ENCODE results near the gene PARP11. TPM values are rescaled to one million over a fixed set of nuclear protein-coding genes. Genes with fewer than 3 reads are reported as not detected.
"Not testable (repeated sequence)": the region's sequence is repeated elsewhere in the genome, so short reads cannot be mapped to it uniquely, and the experiment has no call there.

Gene PARP11
- total and polyA plus RNA-seq, 3 donors from 2014 or later = 16.8 to 20.6 (median 20.5) TPM

- H3K4me1 ChIP-seq = no peaks in the 10 kb centered on the region
- DNase-seq = no peak
- TF ChIP-seq POLR2A (IDR thresholded peaks at IDR 0.05) = no peak
- no peaks in the 10 kb centered on the region for H3K9me3 ChIP-seq
- intact Hi-C loops (cut with DNase I; ENCODE audit: low total_unique reads) = no loop called here
- no peak overlapping the region for H3K27ac ChIP-seq
- H3K4me3 ChIP-seq = no peak overlapping the region
- H3K27me3 ChIP-seq = no peaks in the 10 kb centered on the region
- H3K36me3 ChIP-seq (ENCODE audit: low read depth, missing control alignments) = no peaks in the 10 kb centered on the region
- 97% methylated on average over 6 of the region's 6 CpGs for WGBS, 2 donors
Measured at GRCh38 chr12:3863756-3864155, 9.4 kb downstream of the PARP11 start.

DNA sequence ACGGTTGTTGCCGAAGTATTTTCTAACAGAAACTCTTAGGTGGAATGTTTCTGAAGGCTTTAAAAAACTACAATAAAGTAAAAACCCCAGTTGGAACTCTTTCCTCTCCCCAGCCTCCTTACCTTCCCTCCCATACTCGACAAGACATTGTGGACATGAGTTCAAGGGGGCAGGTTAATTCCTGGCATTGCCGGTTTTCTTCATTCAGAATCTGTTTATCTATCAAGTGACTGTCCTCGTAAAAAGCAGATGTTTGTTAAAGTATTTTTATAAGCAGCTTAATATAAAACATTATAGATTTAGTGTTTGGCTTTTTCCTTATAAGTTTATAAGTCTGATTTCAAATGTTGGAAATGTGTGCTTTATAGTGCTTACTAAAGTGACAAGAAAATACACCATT, 30.7 kb downstream of the PARP11 start:
- no peak for DNase-seq
- H3K4me3 ChIP-seq = no peak overlapping the region
- intact Hi-C loops (cut with DNase I; ENCODE audit: low total_unique reads) = no loop called here

GRCh38 chr12:3841783-3842182, 31.4 kb downstream of the PARP11 start:
- peak overlapping the region; percentile 25 to 33 for H3K27ac ChIP-seq
- TF ChIP-seq POLR2A (IDR thresholded peaks at IDR 0.05) = no peak
- TF ChIP-seq, protein P1, sequence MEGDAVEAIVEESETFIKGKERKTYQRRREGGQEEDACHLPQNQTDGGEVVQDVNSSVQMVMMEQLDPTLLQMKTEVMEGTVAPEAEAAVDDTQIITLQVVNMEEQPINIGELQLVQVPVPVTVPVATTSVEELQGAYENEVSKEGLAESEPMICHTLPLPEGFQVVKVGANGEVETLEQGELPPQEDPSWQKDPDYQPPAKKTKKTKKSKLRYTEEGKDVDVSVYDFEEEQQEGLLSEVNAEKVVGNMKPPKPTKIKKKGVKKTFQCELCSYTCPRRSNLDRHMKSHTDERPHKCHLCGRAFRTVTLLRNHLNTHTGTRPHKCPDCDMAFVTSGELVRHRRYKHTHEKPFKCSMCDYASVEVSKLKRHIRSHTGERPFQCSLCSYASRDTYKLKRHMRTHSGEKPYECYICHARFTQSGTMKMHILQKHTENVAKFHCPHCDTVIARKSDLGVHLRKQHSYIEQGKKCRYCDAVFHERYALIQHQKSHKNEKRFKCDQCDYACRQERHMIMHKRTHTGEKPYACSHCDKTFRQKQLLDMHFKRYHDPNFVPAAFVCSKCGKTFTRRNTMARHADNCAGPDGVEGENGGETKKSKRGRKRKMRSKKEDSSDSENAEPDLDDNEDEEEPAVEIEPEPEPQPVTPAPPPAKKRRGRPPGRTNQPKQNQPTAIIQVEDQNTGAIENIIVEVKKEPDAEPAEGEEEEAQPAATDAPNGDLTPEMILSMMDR (IDR thresholded peaks at IDR 0.05) = no peak
- peak; percentile 54 for DNase-seq
- H3K4me3 ChIP-seq = no peak overlapping the region
- peaks cover 18% of the 10 kb centered on the region for H3K4me1 ChIP-seq
- H3K27me3 ChIP-seq = no peaks in the 10 kb centered on the region
- 33 to 45% methylated on average over 3 of the region's 3 CpGs for WGBS, 2 donors
- intact Hi-C loops (cut with DNase I; ENCODE audit: low total_unique reads) = no loop called here
- H3K9me3 ChIP-seq = no peaks in the 10 kb centered on the region
- H3K36me3 ChIP-seq (ENCODE audit: low read depth, missing control alignments) = no peaks in the 10 kb centered on the region

More for the DNA sequence above, 30.7 kb downstream of the PARP11 start:
- no peaks in the 10 kb centered on the region for H3K36me3 ChIP-seq (ENCODE audit: low read depth, missing control alignments)
- 70 to 82% methylated on average over 5 of the region's 5 CpGs for WGBS, 2 donors
- no peaks in the 10 kb centered on the region for H3K9me3 ChIP-seq
- H3K4me1 ChIP-seq = peaks cover 15% of the 10 kb centered on the region
- TF ChIP-seq, protein P1 (IDR thresholded peaks at IDR 0.05) = no peak
- TF ChIP-seq POLR2A (IDR thresholded peaks at IDR 0.05) = no peak
- H3K27me3 ChIP-seq = no peaks in the 10 kb centered on the region
- H3K27ac ChIP-seq = no peak overlapping the region

DNA sequence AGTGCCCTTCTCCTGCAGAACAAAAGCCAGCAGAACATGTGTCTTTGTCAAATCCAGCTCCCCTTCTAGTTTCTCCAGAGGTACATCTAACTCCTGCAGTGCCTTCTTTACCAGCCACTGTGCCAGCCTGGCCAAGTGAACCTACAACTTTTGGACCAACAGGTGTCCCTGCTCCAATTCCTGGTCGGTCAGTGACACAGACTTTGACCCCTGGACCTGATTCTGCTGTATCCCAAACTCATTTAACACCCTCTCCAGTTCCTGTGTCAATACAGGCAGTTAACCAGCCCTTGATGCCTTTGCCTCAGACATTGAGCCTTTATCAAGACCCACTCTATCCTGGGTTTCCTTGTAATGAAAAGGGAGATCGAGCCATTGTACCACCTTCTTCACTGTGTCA, 32.4 kb downstream of the PARP11 start:
- Histone ChIP-seq H3K27ac (peak overlapping the region in 1 of 2 donors; percentile 44), H3K4me1 (peaks cover 19% of the 10 kb centered on the region)
- H3K4me3 ChIP-seq; H3K27me3 ChIP-seq; H3K9me3 ChIP-seq; H3K36me3 ChIP-seq (ENCODE audit: low read depth, missing control alignments); intact Hi-C loops (cut with DNase I; ENCODE audit: low total_unique reads); DNase-seq: not testable (repeated sequence)
- 66 to 67% methylated on average over 2 of the region's 2 CpGs for WGBS, 2 donors

DNA sequence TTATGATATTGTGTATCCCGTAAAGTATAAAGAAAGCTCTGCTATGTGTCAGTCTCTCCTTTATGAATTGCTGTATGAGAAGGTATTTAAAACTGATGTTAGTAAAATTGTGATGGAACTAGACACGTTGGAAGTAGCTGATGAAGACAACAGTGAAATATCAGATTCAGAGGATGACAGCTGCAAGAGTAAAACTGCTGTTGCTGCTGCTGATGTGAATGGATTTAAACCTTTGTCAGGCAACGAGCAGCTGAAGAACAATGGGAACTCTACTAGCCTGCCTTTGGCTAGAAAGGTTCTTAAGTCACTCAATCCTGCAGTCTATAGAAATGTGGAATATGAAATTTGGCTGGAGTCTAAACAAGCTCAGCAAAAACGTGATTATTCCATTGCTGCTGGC, 33.5 kb downstream of the PARP11 start:
- H3K9me3 ChIP-seq; H3K36me3 ChIP-seq (ENCODE audit: low read depth, missing control alignments); intact Hi-C loops (cut with DNase I; ENCODE audit: low total_unique reads); DNase-seq; H3K27me3 ChIP-seq; H3K4me3 ChIP-seq: not testable (repeated sequence)
- whole genome bisulfite sequencing, 2 donors = 51 to 52% methylated on average over 4 of the region's 4 CpGs
- H3K4me1 ChIP-seq = peaks cover 19% of the 10 kb centered on the region
- H3K27ac ChIP-seq = peak overlapping the region; percentile 50 to 73

- H3K9me3 ChIP-seq; H3K27me3 ChIP-seq; intact Hi-C loops (cut with DNase I; ENCODE audit: low total_unique reads); H3K36me3 ChIP-seq (ENCODE audit: low read depth, missing control alignments): not testable (repeated sequence)
- peak; percentile 54 for DNase-seq
- Histone ChIP-seq H3K27ac (peak overlapping the region; percentile 50 to 73), H3K4me3 (peak overlapping the region; percentile 40 to 48), H3K4me1 (peaks cover 22% of the 10 kb centered on the region)
- 63 to 65% methylated on average over 38 to 72 of the region's 98 CpGs for WGBS, 2 donors
Measured at GRCh38 chr12:3838701-3839548, 34.3 kb downstream of the PARP11 start.

- DNase-seq = no peak
- H3K27ac ChIP-seq = peak overlapping the region in 1 of 2 donors; percentile 73
- TF ChIP-seq, protein P1 (IDR thresholded peaks at IDR 0.05) = no peak
- no peak for TF ChIP-seq POLR2A (IDR thresholded peaks at IDR 0.05)
- H3K36me3 ChIP-seq (ENCODE audit: low read depth, missing control alignments) = no peaks in the 10 kb centered on the region
- WGBS, 2 donors = 13 to 26% methylated on average over 1 of the region's 1 CpG
- no peaks in the 10 kb centered on the region for H3K9me3 ChIP-seq
- no peak overlapping the region for H3K4me3 ChIP-seq
- peaks cover 30% of the 10 kb centered on the region for H3K4me1 ChIP-seq
- H3K27me3 ChIP-seq = no peaks in the 10 kb centered on the region
- intact Hi-C loops (cut with DNase I; ENCODE audit: low total_unique reads) = no loop called here
Measured at GRCh38 chr12:3838076-3838475, 35.1 kb downstream of the PARP11 start.
